K562 (cell line): ENCODE measurements around the gene TSTD1. TPM values are rescaled to one million over a fixed set of nuclear protein-coding genes. Genes with fewer than 3 reads are reported as not detected.

Source experiments
- ATAC-seq: fragments of 200-7000 bp; cut with Tn5 transposase; 3 replicates; pipeline ENCODE4 v1.9.1; 2020; ENCODE audit warnings: moderate library complexity
- BruUV-seq: library from RNA; stranded (reverse); fragments of 400-500 nt; replicated peaks from 2 replicates; lab custom pipeline; 2021; lab: Mats Ljungman, UMichigan
- CTCF ChIA-PET: fragments of 300-600 bp; formaldehyde crosslinking; extraction: SDS; loops from one replicate; lab custom pipeline; 2021; ENCODE audit warnings: low intra/inter-chr PET ratio; lab: Yijun Ruan, JAX
- POLR2A ChIA-PET: fragments of 300-600, 350-650 bp; sonication (Branson Sonifier 250); formaldehyde crosslinking; extraction: SDS; loops from one replicate; lab custom pipeline; 2021; ENCODE audit warnings: antibody characterized with exemption, inconsistent platforms; lab: Yijun Ruan, JAX
- DNase-seq, 4 experiments: peaks; one replicate each; pipeline versions ENCODE4 v3.0.0 to v3.0.0-alpha.2; 2011 to 2018; ENCODE audit warnings: low spot score in 3 of 4, mixed read lengths in 3 of 4; ENCODE audit errors: extremely low read depth in 1 of 4
- FAIRE-seq: peaks from 2 replicates; lab custom pipeline; 2011; peaks lifted over from hg19 to GRCh38; lab: Jason Lieb, UNC
- H2AFZ ChIP-seq: 2 replicates; pipeline ENCODE4 v1.6.0; 2011; ENCODE audit warnings: low read depth, low read length, control low read depth, inconsistent platforms
- H3K27ac ChIP-seq: fragments of 200-600 bp; 3 replicates; pipeline ENCODE4 v1.8.0; 2011; ENCODE audit warnings: low read depth, mild to moderate bottlenecking, control low read depth, inconsistent platforms, low read length, moderate library complexity, mixed read lengths; ENCODE audit errors: extremely low read depth
- H3K27me3 ChIP-seq, 2 experiments: fragments of 300-600 bp in 1 of 2; 2 replicates in 1 of 2; 3 replicates in 1 of 2; pipeline versions ENCODE4 v1.6.0 to v1.8.0; 2011; ENCODE audit warnings: inconsistent platforms in 2 of 2, low read length in 2 of 2, mild to moderate bottlenecking in 1 of 2, mixed read lengths in 1 of 2, moderate library complexity in 1 of 2; ENCODE audit not compliant: control insufficient read depth in 2 of 2, insufficient read depth in 2 of 2
- H3K36me3 ChIP-seq: fragments of 300-600 bp; 3 replicates; pipeline ENCODE4 v1.8.0; 2011; ENCODE audit warnings: mild to moderate bottlenecking, low read length, inconsistent platforms; ENCODE audit not compliant: control insufficient read depth, insufficient read depth
- H3K4me1 ChIP-seq, 2 experiments: fragments of 200-600 bp in 1 of 2; replicated peaks in 1 of 2; 2 replicates in 1 of 2; 3 replicates in 1 of 2; pipeline versions ENCODE4 v1.5.1 to v1.8.0; 2011; ENCODE audit warnings: inconsistent platforms in 2 of 2, low read length in 2 of 2, mild to moderate bottlenecking in 1 of 2, mixed read lengths in 1 of 2, moderate library complexity in 1 of 2; ENCODE audit not compliant: control insufficient read depth in 2 of 2, insufficient read depth in 2 of 2
- H3K4me2 ChIP-seq: 2 replicates; pipeline ENCODE4 v1.6.1; 2011; ENCODE audit warnings: low read length, control low read depth, inconsistent platforms, mixed read lengths; ENCODE audit not compliant: insufficient read depth
- H3K4me3 ChIP-seq: fragments of 200-600 bp; sonication (generic), shearing (Covaris generic); 2 replicates; pipeline ENCODE4 v1.5.1; 2016; ENCODE audit warnings: control low read depth, inconsistent platforms
- H3K79me2 ChIP-seq: fragments of 200-600 bp; 3 replicates; pipeline ENCODE4 v1.8.0; 2011; ENCODE audit warnings: low read length, inconsistent platforms; ENCODE audit not compliant: control insufficient read depth, insufficient read depth
- H3K9ac ChIP-seq, 2 experiments: 2 replicates each; pipeline versions ENCODE4 v1.6.0 to v1.6.1; 2011; ENCODE audit warnings: low read depth in 2 of 2, low read length in 2 of 2, control low read depth in 1 of 2, inconsistent platforms in 1 of 2, mild to moderate bottlenecking in 1 of 2, mixed read lengths in 1 of 2; ENCODE audit not compliant: insufficient read depth in 1 of 2
- H3K9me1 ChIP-seq: one replicate; pipeline ENCODE4 v1.6.0; 2011; ENCODE audit warnings: inconsistent platforms, mild to moderate bottlenecking, low read length, moderate library complexity; ENCODE audit not compliant: control insufficient read depth, insufficient read depth
- H3K9me3 ChIP-seq: replicated peaks from 2 replicates; pipeline ENCODE4 v1.5.1; 2011; ENCODE audit warnings: low read depth, low read length, inconsistent platforms; ENCODE audit not compliant: control insufficient read depth, insufficient read depth
- H4K20me1 ChIP-seq: replicated peaks from 2 replicates; pipeline ENCODE4 v1.6.1; 2011; ENCODE audit warnings: low read length, inconsistent platforms, mixed read lengths; ENCODE audit not compliant: control insufficient read depth, insufficient read depth
- ADNP ChIP-seq: fragments of 200-800 bp; sonication (Bioruptor generic); IDR thresholded peaks from 2 replicates; pipeline ENCODE4 v1.6.1; 2016; ENCODE audit warnings: missing genetic modification characterization, missing compliant biosample characterization
- EP400 ChIP-seq: fragments of 450-650 bp; IDR thresholded peaks from 2 replicates; pipeline ENCODE4 v1.6.1; 2017; ENCODE audit warnings: antibody characterized with exemption, mild to moderate bottlenecking, moderate library complexity
- FOSL1 ChIP-seq: fragments of 200-800 bp; sonication (Bioruptor generic); conservative IDR thresholded peaks from 2 replicates; pipeline ENCODE4 v1.6.1; 2016; ENCODE audit warnings: missing genetic modification characterization, missing compliant biosample characterization
- KDM5B ChIP-seq: fragments of 200-600 bp; sonication (generic); IDR thresholded peaks from 2 replicates; pipeline ENCODE4 v1.6.1; 2012; ENCODE audit warnings: low read depth, mild to moderate bottlenecking, moderate library complexity, low read length, control low read depth, inconsistent platforms; ENCODE audit not compliant: insufficient replicate concordance
- PRMT5 ChIP-seq: sonication (generic); formaldehyde crosslinking; IDR thresholded peaks from 2 replicates; pipeline ENCODE4 v1.5.0; 2020; ENCODE audit warnings: missing genetic modification reagents
- RFX1 ChIP-seq: fragments of 450-650 bp; IDR thresholded peaks from 2 replicates; pipeline ENCODE4 v1.6.1; 2016; ENCODE audit warnings: mild to moderate bottlenecking, moderate library complexity
- SMARCB1 ChIP-seq: IDR thresholded peaks from 2 replicates; pipeline ENCODE4 v1.6.1; 2011; ENCODE audit warnings: improper control_type of control experiment, low read depth; ENCODE audit not compliant: insufficient read length
- ZNF644 ChIP-seq: fragments of 200-800 bp; sonication (Bioruptor generic); IDR thresholded peaks from 2 replicates; pipeline ENCODE4 v1.6.1; 2016; ENCODE audit warnings: low read depth, missing genetic modification characterization, missing compliant biosample characterization
- WGBS: fragments of 100-300 bp; shearing (Covaris generic); methylation state at CpG from one replicate; pipeline ENCODE4 v1.1.6; 2016; ENCODE audit warnings: low coverage, mixed read lengths; ENCODE audit not compliant: insufficient coverage; ENCODE audit errors: missing lambda C conversion rate; 5-methylcytosine and 5-hydroxymethylcytosine counted together
- in situ Hi-C: fragments of 300-500 bp; cut with MboI; formaldehyde crosslinking; loops from 4 replicates; pipeline ENCODE4 v1.15.0; 2018; ENCODE audit warnings: inconsistent platforms, mixed read lengths
- intact Hi-C: fragments of 100-400 bp; cut with micrococcal nuclease; formaldehyde crosslinking; loops from 2 replicates; pipeline ENCODE4 v1.14.2; 2022
- polyA plus RNA-seq, 8 experiments: library from polyadenylated mRNA; depleted of rRNA in 4 of 8; stranded (reverse) in 5 of 8; unstranded in 3 of 8; fragments of >200 nt; fragmentation: Nextera tagmentation in 2 of 8; fragmentation: Illumina TruSeq in 1 of 8; extraction: Ambion mirVana in 2 of 8; extraction: Trizol in 1 of 8; gene quantifications; 2 replicates each; pipeline versions ENCODE4 v1.2.1 to v1.2.3, GENCODE V29; 2011 to 2014; ENCODE audit warnings: inconsistent platforms in 1 of 8, missing spikeins in 1 of 8
- total RNA-seq, 7 experiments: library from RNA; depleted of rRNA in 6 of 7; stranded (reverse); fragments of >200 nt in 6 of 7; fragmentation: Illumina TruSeq in 2 of 7; extraction: Trizol in 2 of 7; gene quantifications; 2 replicates each; pipeline versions ENCODE4 v1.2.1 to v1.2.3, GENCODE V29; 2011 to 2021; ENCODE audit warnings: low replicate concordance in 1 of 7
- TF ChIP-seq, protein P1 (sequence below): fragments of 250-450 bp; sonication (Bioruptor Pico); IDR thresholded peaks from 2 replicates; pipeline ENCODE4 v1.4.0; 2020
- TF ChIP-seq, protein P2 (sequence below): fragments of 450-650 bp; formaldehyde crosslinking; IDR thresholded peaks from 2 replicates; pipeline ENCODE4 v1.4.0; 2020; ENCODE audit warnings: mild to moderate bottlenecking

The TSTD1 gene
- total and polyA plus RNA-seq, 9 of the 15 experiments (the other 6 are each of a cell fraction or from before 2014, with no cell fraction given): 0.23 to 0.53 TPM; not detected in 7

DNA sequence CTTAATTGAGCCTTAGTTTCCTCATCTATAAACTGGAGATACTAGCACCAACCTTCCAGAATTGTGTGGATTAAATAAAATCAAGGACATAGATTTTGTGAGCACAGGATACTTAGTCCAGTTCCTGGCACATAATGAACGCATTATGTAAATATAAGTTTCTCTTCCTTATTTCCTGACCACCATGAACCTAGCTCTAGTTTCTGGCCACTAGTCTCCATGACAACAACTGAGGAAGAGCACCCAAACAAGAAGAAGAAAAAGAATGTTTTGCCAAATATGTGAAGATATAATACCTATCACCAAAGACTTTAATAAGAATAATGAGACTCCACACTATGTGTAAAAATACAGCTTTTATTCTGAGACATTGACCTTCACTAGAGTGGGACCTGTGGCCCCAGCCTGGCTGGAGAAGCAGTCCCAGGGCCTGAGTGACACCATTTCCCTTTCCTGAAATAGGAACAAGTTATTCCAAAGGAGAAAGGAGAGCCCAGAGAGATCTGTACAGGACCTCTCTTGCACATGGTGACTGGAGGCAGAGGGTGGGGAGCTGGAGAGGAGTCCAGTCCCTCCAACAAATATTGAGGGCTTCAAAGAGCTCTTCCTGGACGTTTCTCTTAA lies 8.0 kb upstream of the TSTD1 start:
- CTCF ChIA-PET: no interaction called here
- Histone ChIP-seq H4K20me1 (no peaks in the 10 kb centered on the region), H3K9me3 (no peaks in the 10 kb centered on the region; the same call in 1 of the 2 replicates), H3K27ac (peak overlapping the region; percentile 95), H3K36me3 (peaks cover 17% of the 10 kb centered on the region), H3K27me3 (no peaks in the 10 kb centered on the region), H3K4me2 (peak overlapping the region; percentile 95), H3K4me3 (peak overlapping the region; percentile 75), H3K9ac (peak overlapping the region in 1 of 2 experiments; percentile 87; a peak in 2 of 4 replicates), H3K9me1 (no peaks in the 10 kb centered on the region)
- DNase-seq (no peak), ATAC-seq (no peak), FAIRE-seq (no peak)
- WGBS: 34% methylated on average over 2 of the region's 2 CpGs
- in situ Hi-C loops: no loop called here
- no peak for TF ChIP-seq EP400
- no peak for TF ChIP-seq ADNP (tag)
- TF ChIP-seq KDM5B: peak; percentile 32
- peak; percentile 76 for TF ChIP-seq RFX1
- TF ChIP-seq, protein P1, sequence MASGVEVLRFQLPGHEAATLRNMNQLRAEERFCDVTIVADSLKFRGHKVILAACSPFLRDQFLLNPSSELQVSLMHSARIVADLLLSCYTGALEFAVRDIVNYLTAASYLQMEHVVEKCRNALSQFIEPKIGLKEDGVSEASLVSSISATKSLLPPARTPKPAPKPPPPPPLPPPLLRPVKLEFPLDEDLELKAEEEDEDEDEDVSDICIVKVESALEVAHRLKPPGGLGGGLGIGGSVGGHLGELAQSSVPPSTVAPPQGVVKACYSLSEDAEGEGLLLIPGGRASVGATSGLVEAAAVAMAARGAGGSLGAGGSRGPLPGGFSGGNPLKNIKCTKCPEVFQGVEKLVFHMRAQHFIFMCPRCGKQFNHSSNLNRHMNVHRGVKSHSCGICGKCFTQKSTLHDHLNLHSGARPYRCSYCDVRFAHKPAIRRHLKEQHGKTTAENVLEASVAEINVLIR (CRISPR knock-in tag): no peak
- TF ChIP-seq FOSL1 (tag): 0 out of 2 replicates have a peak, but pooled peaks have one; percentile 2
- no peak for TF ChIP-seq PRMT5 (CRISPR knock-in tag)
- TF ChIP-seq, protein P2, sequence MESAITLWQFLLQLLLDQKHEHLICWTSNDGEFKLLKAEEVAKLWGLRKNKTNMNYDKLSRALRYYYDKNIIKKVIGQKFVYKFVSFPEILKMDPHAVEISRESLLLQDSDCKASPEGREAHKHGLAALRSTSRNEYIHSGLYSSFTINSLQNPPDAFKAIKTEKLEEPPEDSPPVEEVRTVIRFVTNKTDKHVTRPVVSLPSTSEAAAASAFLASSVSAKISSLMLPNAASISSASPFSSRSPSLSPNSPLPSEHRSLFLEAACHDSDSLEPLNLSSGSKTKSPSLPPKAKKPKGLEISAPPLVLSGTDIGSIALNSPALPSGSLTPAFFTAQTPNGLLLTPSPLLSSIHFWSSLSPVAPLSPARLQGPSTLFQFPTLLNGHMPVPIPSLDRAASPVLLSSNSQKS (CRISPR knock-in tag): no peak
- no peak for TF ChIP-seq SMARCB1
- no peak for TF ChIP-seq ZNF644 (tag)
- TF ChIP-seq, all 486 proteins: peak for 3
- Histone ChIP-seq H2AFZ (peak overlapping the region; percentile 97), H3K4me1 (peaks cover 12 to 15% of the 10 kb centered on the region in 2 experiments; a peak in 3 of 5 replicates), H3K79me2 (peaks cover 27% of the 10 kb centered on the region)
- POLR2A ChIA-PET: interaction anchor here (0.6 to 4.1 kb wide), 18 partner anchors 8 to 107 kb away, joined by 3 to 19 read pairs (median 5); partner anchors contain the start of genes ARHGAP30, DEDD, F11R and UFC1
- BruUV-seq: no TSS peak
- intact Hi-C loops: no loop called here
